HG03025 (cell line): ENCODE measurements around the gene NAA60.
"Not testable (repeated sequence)": the region's sequence is repeated elsewhere in the genome, so short reads cannot be mapped to it uniquely, and the experiment has no call there.

Experiments used
- ATAC-seq: cut with Tn5 transposase; IDR thresholded peaks from one replicate; pipeline ENCODE4 v1.9.1; 2021; ENCODE audit warnings: mild to moderate bottlenecking, moderate library complexity; ENCODE audit not compliant: unreplicated experiment, low FRiP score

NAA60 gene

DNA sequence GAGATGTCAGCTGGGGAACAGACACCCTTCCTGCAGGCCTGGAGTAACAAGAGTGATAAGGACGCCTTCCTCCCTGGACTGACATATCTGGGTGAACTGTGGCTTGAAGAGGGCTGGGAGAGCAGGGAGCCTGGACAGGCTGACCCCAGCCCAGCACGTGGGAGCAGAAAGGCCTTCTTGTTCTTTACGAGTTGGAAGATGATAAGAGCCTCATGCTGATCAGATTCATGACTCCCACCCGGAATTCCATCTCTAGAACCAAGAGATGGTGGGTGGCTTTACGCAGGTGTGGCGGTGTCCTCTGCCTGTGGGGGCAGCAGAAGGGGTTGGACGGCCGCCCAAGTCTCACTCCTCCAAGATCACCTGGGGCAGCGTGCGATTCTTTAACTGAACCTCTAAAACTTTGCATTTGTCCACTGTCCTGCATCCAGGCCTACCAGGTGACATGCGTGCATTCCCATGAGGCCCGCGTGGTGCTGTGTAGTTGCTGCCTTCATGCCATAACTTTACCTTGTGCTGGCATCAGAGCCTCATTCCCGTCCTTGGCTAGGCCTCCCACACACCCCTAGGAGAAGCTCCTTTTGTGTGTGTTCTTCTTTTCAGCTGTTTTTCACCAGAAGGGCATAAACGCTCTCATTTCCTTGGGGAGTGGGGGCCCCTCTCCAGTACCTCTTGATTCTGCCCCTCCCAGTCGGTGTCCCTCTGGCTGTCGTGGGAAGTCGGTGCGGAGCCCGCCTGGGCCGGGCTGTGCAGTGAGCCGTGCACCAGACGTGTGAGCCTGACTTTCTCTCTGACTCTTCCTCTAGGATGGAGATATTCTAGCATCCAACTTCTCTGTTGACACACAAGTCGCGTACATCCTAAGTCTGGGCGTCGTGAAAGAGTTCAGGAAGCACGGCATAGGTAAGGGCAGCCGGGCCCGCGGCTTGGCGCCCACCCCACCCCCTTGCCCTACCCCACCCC is 38.5 kb downstream of the NAA60 start:
- no peak for ATAC-seq

DNA sequence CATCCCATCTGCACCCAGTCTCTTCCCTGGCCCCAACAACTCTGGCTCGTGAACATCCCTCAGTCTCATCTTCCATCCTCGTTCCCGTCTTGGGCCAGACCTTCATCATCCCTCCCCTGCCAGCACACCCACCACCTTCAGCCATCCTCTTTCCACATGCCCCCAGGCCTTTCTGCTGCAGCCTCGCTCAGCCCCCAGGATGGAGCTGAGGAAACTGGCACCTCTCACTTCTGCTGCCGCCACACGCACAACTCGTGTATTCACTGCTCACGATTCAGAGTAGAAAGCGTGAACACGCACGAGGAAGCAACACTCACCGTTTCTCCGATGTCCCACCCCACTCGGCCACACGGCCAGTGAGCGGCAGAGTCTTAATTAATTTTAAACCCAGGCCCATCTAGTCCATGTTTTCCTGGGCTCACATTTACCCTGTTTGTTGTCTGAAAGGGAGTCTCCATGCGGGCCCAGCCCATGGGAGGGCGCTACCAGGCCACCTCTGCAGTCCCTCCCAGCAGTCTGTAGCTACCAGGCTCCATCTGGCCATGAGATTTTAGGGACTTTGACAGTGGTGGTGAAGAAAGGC is 39.3 kb downstream of the NAA60 start:
- no peak for ATAC-seq

DNA sequence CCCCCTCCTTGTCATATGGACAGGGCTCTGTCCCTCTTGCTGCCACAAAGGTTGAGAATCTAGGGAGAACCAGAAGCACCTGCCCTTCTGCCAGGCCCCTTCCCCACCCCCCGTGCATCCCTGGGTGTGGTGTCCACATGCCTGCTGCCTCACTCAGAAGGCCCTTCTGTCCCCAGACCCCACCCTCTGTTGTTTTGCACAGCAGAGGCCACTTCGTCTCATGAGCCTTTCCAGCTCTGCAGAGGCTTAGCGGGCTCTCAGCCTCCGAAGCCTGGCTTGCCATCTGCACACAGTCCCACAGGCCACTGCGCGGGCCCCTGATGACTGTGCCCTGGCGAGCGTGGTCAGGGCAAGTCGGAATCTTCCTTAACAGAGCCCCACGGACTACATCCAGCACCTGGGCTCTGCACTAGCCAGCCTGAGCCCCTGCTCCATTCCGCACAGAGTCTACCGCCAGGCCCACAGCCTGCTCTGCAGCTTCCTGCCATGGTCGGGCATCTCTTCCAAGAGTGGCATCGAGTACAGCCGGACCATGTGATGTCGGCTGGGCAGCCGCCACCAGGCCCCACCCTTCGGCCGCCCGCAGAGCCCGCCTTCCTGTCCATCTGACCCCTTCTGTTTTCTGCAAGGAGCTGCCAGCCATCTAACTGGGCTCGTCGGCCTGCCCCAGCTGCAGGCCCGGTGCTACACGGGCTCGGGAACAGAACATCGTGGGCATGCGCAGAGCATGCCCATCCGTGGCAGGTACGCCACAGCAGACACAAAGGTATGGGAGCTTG is 41.0 kb downstream of the NAA60 start:
- no peak for ATAC-seq

DNA sequence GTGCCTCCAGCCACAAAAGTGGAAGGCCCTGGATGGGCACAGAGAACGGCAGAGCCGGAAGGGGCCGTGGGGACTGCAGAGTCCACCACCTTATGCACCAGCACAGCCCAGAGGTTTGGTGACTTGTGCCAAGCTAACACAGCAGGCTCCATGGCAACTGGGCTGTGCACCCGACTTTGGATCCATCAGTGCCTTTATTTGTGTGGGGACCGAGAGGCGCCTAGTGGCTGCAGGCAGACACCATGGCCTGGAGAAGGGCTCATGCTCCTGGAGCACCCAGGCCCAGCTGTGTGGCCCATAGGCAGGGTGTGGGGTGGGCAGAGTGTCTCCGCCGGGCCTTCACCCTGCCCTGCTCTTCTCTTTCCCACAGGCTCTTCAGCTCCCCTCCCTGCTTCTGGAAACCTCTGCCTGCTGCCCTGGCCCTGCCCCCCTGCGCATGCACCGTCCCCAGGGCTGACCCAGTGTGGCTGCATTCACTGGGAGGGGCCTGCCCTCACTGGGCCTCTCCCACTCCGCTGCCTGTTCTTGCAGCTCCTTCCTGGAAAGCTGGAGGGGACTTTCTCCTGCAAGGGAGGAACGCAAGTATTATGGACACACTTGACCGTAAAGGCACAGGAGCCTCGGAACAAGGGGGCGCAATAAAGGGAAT is 41.7 kb downstream of the NAA60 start:
- no peak for ATAC-seq

- no peak for ATAC-seq
Measured at GRCh38 chr16:3485821-3486505, 42.5 kb downstream of the NAA60 start.

DNA sequence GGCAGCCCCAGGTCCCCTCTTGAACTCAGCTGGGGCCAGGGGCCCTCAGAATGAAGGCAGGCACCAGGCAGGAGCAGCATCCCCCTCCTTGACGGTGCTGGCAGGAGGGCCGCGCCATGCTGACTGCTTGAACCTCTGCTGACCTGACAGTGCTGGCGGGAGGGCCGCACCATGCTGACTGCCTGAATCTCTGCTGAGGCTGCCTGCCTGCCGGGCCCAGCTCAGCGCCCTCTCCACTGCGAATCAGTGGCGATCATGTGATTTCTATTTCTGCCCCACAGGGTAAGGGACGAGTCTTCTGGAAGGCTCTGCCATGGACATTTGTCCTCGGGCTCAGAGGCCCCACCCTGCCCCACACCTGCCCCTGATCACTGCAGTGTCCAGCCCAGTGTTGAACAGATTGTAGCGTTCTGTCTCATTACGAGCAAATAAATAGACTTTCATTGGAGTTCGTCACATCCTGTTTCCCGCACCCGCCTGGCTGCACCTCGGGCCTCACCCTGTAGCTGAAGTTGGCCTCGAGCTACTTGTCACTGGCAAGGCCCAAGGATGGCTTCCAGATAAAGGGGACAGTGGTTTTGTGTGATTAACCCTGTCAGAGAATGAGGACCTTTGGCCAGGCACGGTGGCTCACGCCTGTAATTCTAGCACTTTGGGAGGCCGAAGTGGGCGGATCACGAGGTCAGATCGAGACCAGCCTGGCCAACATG is 43.2 kb downstream of the NAA60 start:
- no peak for ATAC-seq

DNA sequence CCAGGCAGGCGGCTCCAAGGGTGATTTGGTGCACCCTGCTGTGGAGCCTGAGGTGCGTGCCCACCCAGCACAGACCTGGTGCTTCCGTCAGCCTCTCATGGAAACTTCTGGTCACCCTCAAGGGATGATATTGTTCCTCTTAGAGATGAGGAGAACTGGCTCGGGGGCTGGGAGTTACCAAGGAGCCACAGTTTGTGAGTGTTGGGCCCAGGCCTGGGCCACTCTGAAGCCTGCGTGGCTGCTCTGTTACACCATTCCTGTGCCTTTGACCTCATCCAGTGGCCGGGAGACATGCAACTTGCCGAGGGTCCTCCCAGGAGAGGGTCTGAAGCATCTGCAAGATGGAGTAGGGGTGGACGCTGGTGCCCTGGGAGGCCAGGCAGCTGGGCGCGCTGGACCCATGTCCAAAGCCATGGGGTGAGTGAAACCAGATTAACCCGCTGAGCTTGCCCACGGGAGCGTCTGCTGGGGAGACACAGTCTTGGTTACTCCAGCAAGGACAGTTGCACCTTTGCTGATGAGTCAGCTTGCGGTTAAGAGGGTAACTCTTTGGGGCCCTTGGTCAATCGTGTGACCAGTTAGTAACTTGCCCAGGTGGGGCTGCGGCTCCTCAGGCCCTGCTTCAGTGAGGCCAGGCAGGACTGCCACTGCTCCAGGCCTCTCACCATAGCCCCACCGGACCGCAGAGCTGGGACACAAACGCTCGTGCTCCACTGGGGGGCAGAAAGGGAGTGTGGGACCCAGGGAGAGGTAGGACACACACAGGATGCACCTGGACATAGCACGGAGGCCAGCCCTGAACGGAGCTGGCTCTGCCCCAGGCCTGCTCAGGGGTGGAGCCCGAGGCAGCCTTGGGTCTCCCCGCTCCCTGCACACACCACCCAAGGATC is 44.3 kb downstream of the NAA60 start:
- ATAC-seq: no peak

- ATAC-seq: no peak
Measured at GRCh38 chr16:3488801-3489200, 45.3 kb downstream of the NAA60 start.

DNA sequence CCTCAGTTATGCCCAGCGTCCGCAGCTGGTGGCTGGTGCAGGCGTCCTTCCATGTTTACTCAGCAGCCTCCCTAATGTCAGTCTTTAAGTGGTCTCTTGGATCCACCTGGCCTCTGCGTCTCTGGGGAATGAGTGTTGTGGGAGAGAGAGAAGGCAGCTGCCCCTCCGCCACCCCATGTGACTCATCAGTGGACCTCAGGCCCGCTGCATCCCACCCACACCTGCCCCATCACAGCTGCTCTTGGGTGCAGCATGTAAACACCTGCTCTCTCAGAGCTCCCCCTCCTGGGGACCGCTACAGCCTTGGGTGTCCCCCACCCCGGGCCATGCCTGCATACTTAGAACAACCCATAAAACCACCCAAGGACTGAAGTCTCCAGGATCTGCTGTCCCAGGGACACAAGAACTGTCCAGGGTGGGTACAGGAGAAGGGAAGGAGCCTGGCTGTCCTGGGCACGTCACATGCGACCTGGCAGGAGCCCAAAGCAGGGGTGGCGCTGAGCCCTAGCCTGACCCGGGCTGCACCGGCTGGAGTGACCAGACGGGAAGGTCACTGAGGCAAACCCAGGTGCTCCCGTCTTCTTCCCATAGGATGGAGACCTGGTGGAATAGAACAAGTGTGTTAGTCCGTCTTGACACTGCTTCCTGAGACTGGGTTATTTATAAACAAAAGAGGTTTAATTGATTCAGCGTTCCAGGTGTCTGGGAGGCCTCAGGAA is 47.6 kb downstream of the NAA60 start:
- ATAC-seq: no peak

DNA sequence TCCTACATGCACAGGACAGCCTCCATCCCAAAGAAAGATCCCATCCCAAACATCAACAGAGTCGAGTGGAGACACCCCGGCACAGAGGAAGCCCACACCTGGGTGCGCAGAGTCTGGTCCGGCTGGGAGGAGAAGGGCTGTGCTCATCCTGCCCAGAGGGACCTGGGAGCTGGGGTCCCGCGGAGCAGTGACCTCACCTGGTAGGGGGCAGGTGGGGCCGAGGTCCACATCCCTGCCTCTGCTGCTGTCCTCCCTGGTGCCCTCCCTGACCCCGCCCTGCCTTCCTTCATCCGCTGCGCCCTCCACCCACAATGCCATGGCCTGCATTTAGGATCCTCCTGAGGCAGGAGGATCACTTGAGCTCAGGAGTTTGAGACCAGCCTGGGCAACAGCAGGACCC is 48.9 kb downstream of the NAA60 start:
- ATAC-seq: no peak

DNA sequence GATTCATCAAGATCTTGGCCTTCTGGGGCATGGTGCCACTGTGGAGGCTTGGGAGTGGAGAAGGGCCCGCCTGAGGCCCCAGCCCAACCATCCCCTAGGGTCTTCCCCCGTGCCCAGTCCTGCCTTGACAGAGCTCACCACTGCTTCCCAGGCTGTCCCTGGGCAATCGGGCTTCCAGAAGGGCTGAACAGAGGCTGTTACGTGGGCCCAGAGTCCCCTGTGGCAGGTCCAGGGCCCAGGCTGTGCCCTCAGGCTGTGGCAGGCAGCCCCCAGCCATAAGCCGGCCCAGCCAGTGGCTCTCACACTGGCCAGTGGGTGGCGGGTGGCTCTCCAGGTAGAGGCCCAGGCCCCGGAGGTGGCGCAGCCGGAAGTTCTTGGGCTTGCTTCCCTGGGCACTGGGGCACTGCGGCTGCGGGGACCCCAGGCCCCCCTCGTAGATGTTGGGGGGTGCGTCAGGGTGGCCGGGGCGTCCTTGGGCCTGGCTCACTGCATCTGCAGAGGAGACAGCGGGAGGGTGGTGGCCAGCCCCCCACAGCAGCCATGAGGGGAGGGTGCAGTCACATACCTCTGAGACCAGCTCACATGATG is 51.0 kb downstream of the NAA60 start:
- ATAC-seq: no peak

DNA sequence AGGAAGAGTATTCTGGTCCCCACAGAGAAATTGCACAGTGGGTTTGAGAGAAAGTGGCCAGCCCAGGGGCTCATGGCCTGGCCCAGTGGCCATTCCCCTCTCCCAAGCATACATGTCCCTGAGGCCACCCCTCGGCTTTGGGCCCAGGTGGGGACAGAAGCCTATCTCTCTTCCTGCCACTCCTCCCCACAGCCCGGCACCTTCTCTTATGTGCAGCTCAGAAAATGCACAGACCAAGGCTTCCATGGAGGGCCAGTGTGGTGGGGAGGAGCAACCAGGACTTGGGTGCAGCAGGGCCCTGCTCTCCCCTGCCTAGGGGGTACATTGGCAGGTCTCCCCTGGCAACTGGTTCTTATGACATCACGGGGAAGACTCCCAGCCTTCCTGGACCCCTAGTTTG is 51.7 kb downstream of the NAA60 start, which contains the start of gene C16orf90:
Gene C16orf90, minus strand, starts transcription at position 314 of the 400 bp plus-strand sequence. Its CDS starts 68 bp downstream, at position 246.
- ATAC-seq: no peak

DNA sequence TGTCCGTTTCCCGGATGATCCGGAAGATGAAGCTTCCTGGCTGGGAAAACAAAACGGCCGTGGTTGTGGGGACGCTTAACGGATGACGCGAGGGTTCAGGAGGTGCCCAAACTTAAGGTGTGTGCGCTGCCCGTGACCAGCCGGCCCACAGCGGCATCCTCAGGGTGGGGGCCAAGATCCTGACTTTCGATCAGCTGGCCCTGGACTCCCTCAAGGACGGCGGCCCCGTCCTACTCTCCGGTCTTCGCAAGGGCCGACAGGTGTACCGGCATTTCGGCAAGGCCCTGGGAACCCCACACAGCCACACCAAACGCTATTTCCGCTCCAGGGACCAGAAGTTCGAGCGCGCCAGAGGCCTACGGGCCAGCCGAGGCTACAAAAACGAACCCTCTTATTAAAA is 52.9 kb downstream of the NAA60 start:
- ATAC-seq: no peak

DNA sequence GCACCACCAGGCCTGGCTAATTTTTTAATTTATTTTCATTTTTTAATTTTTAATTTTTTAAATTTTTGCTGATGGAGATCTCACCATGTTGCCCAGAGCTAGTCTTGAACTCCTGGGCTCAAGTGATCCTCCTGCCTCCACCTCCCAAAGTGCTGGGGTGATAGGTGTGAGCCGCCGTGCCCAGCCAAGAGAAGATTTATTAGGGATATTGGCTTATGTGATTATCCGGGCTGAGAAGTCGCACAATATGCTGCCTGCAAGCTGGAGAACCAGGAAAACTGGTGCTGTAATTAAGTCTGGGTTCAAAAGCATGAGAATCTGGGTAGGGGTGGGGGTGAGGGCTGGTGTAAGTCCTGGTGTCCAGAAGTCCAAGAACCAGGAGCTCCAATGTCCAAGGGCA is 54.3 kb downstream of the NAA60 start:
- no peak for ATAC-seq

- ATAC-seq: no peak
Measured at GRCh38 chr16:3498988-3499387, 55.5 kb downstream of the NAA60 start.

GRCh38 chr16:3501412-3501761 is 57.9 kb downstream of the NAA60 start:
- not testable (repeated sequence) for ATAC-seq

- ATAC-seq: no peak
Measured at GRCh38 chr16:3501783-3502400, 58.4 kb downstream of the NAA60 start.
